ENCODE measurements around the gene PSME2.
A peak's percentile ranks its signal among the peaks of the same experiment; 100 is the strongest.

PSME2 gene

GRCh38 chr14:24136684-24137528, 9.5 kb downstream of the PSME2 start:
- no peak for TF ChIP-seq CTCF (IDR thresholded peaks at IDR 0.05; ENCODE audit: control extremely low read depth, extremely low read depth, low read depth, missing control alignments)
- ChIA-PET POLR2A (interaction anchor here (0.7 to 2.4 kb wide), 7 partner anchors 10 to 42 kb away, joined by 3 to 28 read pairs (median 5); partner anchors contain the start of genes DCAF11, IRF9, NRL and PSME2), CTCF (interaction anchor here (0.7 to 4.9 kb wide), 11 partner anchors 9 to 29 kb away, joined by 3 to 37 read pairs (median 6); partner anchors contain the start of genes DCAF11, IRF9, NRL and PSME2)
- DNase-seq (ENCODE audit: extremely low spot score): no peak

- CTCF ChIA-PET: interaction anchor here (0.7 to 4.9 kb wide), 10 partner anchors 10 to 77 kb away, joined by 3 to 37 read pairs (median 6); partner anchors contain the start of genes CHMP4A, DCAF11, IRF9 and NRL
- no peak for TF ChIP-seq CTCF (IDR thresholded peaks at IDR 0.05; ENCODE audit: control extremely low read depth, extremely low read depth, low read depth, missing control alignments)
- POLR2A ChIA-PET: interaction anchor here (1.0 to 2.4 kb wide), 11 partner anchors 8 to 106 kb away, joined by 3 to 28 read pairs (median 5); partner anchors contain the start of genes CHMP4A, DCAF11, IRF9 and NRL
- DNase-seq (ENCODE audit: extremely low spot score): peak; percentile 97
Measured at GRCh38 chr14:24135834-24136683, 10.4 kb downstream of the PSME2 start, which contains the start of gene PSME1. Gene PSME1, plus strand, starts transcription at chr14:24136194. Its CDS starts 69 bp downstream, at chr14:24136263.

GRCh38 chr14:24135584-24135833, 10.9 kb downstream of the PSME2 start:
- DNase-seq (ENCODE audit: extremely low spot score): no peak
- ChIA-PET POLR2A (interaction anchor here (1.0 to 2.4 kb wide), 10 partner anchors 9 to 107 kb away, joined by 3 to 28 read pairs (median 4); partner anchors contain the start of genes CHMP4A, DCAF11, IRF9 and NRL), CTCF (interaction anchor here (1.2 to 4.9 kb wide), 8 partner anchors 9 to 27 kb away, joined by 3 to 37 read pairs (median 6); partner anchors contain the start of genes DCAF11, IRF9, NRL and PSME2)
- no peak for TF ChIP-seq CTCF (IDR thresholded peaks at IDR 0.05; ENCODE audit: control extremely low read depth, extremely low read depth, low read depth, missing control alignments)

GRCh38 chr14:24133735-24134134, 12.7 kb downstream of the PSME2 start:
- no peak for DNase-seq (ENCODE audit: extremely low spot score)
- POLR2A ChIA-PET: interaction anchor here (1.0 kb wide), 1 partner anchor 19 kb away, joined by 3 read pairs; the partner anchor contains the start of genes DCAF11 and NRL
- CTCF ChIA-PET: interaction anchor here (0.9 to 9.1 kb wide), 5 partner anchors 9 to 36 kb away, joined by 3 to 58 read pairs (median 6); partner anchors contain the start of genes DCAF11, IRF9 and NRL
- no peak for TF ChIP-seq CTCF (IDR thresholded peaks at IDR 0.05; ENCODE audit: control extremely low read depth, extremely low read depth, low read depth, missing control alignments)

GRCh38 chr14:24132976-24133375, 13.4 kb downstream of the PSME2 start:
- DNase-seq (ENCODE audit: extremely low spot score): no peak
- TF ChIP-seq CTCF (IDR thresholded peaks at IDR 0.05; ENCODE audit: control extremely low read depth, extremely low read depth, low read depth, missing control alignments): no peak
- ChIA-PET POLR2A (interaction anchor here (1.0 kb wide), 1 partner anchor 18 kb away, joined by 3 read pairs; the partner anchor contains the start of genes DCAF11 and NRL), CTCF (interaction anchor here (0.9 to 9.1 kb wide), 7 partner anchors 9 to 109 kb away, joined by 3 to 58 read pairs (median 4); partner anchors contain the start of genes DCAF11, IRF9, NRL and TINF2)
